CD4-positive, alpha-beta memory T cell (primary cell): ENCODE measurements around the gene ERRFI1. TPM values are rescaled to one million over a fixed set of nuclear protein-coding genes. Genes with fewer than 3 reads are reported as not detected.
"Not testable (repeated sequence)": the region's sequence is repeated elsewhere in the genome, so short reads cannot be mapped to it uniquely, and the experiment has no call there.

Experiments
- CTCF ChIA-PET: fragments of 350-600 bp; sonication (Branson Sonifier 250); formaldehyde crosslinking; loops from one replicate; lab custom pipeline; 2021; ENCODE audit warnings: inconsistent platforms; ENCODE audit not compliant: partially characterized antibody; lab: Charles Lee
- POLR2A ChIA-PET: fragments of 350-600 bp; sonication (Branson Sonifier 250); formaldehyde crosslinking; loops from one replicate; lab custom pipeline; 2021; ENCODE audit not compliant: partially characterized antibody; lab: Charles Lee
- DNase-seq, 5 donors: peaks; one replicate each; pipeline versions ENCODE4 v3.0.0 to v3.0.0-alpha.2; 2020 to 2022; ENCODE audit warnings: mixed read lengths in 1 of 5
- H3K27ac ChIP-seq: one replicate; pipeline ENCODE4 v1.7.0; 2013; ENCODE audit warnings: low read depth, low read length
- H3K27me3 ChIP-seq: 2 replicates; pipeline ENCODE4 v1.7.0; 2013; ENCODE audit warnings: mild to moderate bottlenecking, low read length, moderate library complexity; ENCODE audit not compliant: insufficient read depth
- H3K36me3 ChIP-seq: 2 replicates; pipeline ENCODE4 v1.7.0; 2013; ENCODE audit warnings: mild to moderate bottlenecking, low read length, moderate library complexity; ENCODE audit not compliant: insufficient read depth
- H3K4me1 ChIP-seq: 2 replicates; pipeline ENCODE4 v1.7.0; 2013; ENCODE audit warnings: mild to moderate bottlenecking, low read length, moderate library complexity; ENCODE audit not compliant: insufficient read depth
- H3K4me3 ChIP-seq, 2 donors: one replicate each; pipeline ENCODE4 v1.7.0; 2013; ENCODE audit warnings: low read length in 2 of 2, mild to moderate bottlenecking in 1 of 2
- H3K9me3 ChIP-seq, 2 donors: one replicate each; pipeline ENCODE4 v1.7.0; 2013; ENCODE audit warnings: low read length in 2 of 2, control low read depth in 1 of 2; ENCODE audit not compliant: control insufficient read depth in 1 of 2
- H3K27ac Mint-ChIP-seq, 7 donors: one replicate each; pipeline ENCODE4 v1.8.0; 2020 to 2021; ENCODE audit warnings: mixed read lengths in 7 of 7, mild to moderate bottlenecking in 6 of 7, inconsistent platforms in 3 of 7, moderate library complexity in 3 of 7
- H3K27me3 Mint-ChIP-seq, 2 donors: one replicate each; pipeline ENCODE4 v1.8.0; 2020 to 2021; ENCODE audit warnings: mixed read lengths in 2 of 2
- H3K36me3 Mint-ChIP-seq, 2 donors: one replicate each; pipeline ENCODE4 v1.8.0; 2020 to 2021; ENCODE audit warnings: mixed read lengths in 2 of 2, inconsistent platforms in 1 of 2, mild to moderate bottlenecking in 1 of 2
- H3K4me1 Mint-ChIP-seq, 4 donors: one replicate each; pipeline ENCODE4 v1.8.0; 2020 to 2021; ENCODE audit warnings: mixed read lengths in 4 of 4, mild to moderate bottlenecking in 1 of 4
- H3K4me3 Mint-ChIP-seq, 8 donors: one replicate each; pipeline ENCODE4 v1.8.0; 2020 to 2021; ENCODE audit warnings: mixed read lengths in 8 of 8, mild to moderate bottlenecking in 7 of 8, moderate library complexity in 6 of 8, inconsistent platforms in 3 of 8
- H3K9me3 Mint-ChIP-seq, 8 donors: one replicate each; pipeline ENCODE4 v1.8.0; 2020 to 2021; ENCODE audit warnings: mixed read lengths in 8 of 8, mild to moderate bottlenecking in 5 of 8, inconsistent platforms in 3 of 8, moderate library complexity in 1 of 8
- intact Hi-C: fragments of 100-400 bp; cut with micrococcal nuclease; formaldehyde crosslinking; loops from one replicate; pipeline ENCODE4 v1.15.1; 2023
- polyA plus RNA-seq, 2 donors: library from polyadenylated mRNA; unstranded; fragments of 300-500 nt; fragmentation: Illumina TruSeq; gene quantifications; one replicate each; pipeline ENCODE4 v1.2.3, GENCODE V29; 2021
- total RNA-seq, 2 experiments: library from RNA; stranded (reverse); gene quantifications; one replicate each; pipeline ENCODE4 v1.2.3, GENCODE V29; 2021

ERRFI1 gene
- total and polyA plus RNA-seq, 4 experiments from 2014 or later, result 0.18 to 1.0 (median 0.88) TPM

DNA sequence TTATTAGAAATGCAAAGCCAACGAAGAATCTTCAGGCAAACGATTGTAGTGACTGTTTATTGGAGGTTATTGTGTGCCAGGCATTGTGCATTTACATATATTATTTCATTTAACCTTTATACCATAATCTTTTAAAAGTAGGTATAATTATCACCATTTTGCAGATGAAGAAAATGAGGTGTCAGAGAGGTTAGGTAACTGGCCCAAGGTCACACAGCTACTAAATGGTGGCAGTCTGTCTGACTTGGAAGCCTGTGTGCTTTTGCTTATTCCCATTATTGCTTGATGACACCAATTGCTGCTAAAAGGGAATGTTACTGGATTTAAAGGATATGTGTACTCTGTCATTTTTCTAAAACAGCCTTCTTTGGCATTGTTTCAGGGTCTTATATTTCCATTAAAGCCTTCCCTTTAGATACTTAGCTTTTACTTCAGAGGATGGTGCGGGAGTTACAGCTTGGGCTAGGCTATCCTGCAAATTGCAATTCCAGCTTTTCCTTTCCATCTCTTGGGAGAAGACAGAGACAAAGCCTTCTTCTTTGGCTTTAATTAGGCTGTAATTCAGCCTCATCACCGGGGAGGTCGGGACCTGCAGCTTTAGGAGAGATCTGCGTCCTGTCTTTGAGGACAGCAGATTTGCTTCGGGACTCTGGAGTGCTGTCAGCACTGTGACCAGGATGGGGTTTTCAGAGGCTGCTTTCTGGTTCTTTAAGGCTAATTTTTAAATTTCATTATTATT lies 37.4 kb upstream of the ERRFI1 start:
- Mint-ChIP-seq H3K36me3 (no peaks in the 10 kb centered on the region), H3K4me1 (no peaks in the 10 kb centered on the region)
- intact Hi-C loops, result no loop called here

DNA sequence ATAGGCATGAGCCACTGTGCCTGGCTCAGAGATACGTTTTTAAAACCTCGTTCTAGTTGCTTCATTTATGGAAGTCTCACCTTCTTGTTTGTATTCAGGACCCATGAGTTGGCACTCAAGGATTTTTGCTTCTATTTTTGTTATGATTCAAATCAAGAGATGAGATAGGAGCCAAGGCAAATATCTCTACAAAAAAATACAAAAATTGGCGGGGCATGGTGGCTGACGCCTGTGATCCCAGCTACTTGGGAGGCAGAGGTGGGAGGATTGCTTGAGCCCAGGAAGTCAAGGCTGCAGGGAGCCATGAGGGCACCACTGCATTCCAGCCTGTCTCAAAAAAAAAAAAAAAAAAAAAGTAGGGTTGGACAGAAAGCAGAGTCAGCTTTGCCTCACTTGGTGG lies 36.8 kb upstream of the ERRFI1 start:
- H3K27ac ChIP-seq, result no peak overlapping the region
- no peaks in the 10 kb centered on the region for H3K27me3 ChIP-seq
- POLR2A ChIA-PET, result no interaction called here
- H3K36me3 ChIP-seq, result no peaks in the 10 kb centered on the region
- no peak overlapping the region for H3K4me3 Mint-ChIP-seq
- no peak overlapping the region for H3K27ac Mint-ChIP-seq
- no peaks in the 10 kb centered on the region for H3K4me1 ChIP-seq
- H3K4me3 ChIP-seq, result no peak overlapping the region
- peaks cover 0 to 7% (median under 1%) of the 10 kb centered on the region in 8 donors for H3K9me3 Mint-ChIP-seq
- H3K27me3 Mint-ChIP-seq, result peaks cover 4 to 8% of the 10 kb centered on the region in 2 donors
- CTCF ChIA-PET, result no interaction called here
- H3K36me3 Mint-ChIP-seq, result no peaks in the 10 kb centered on the region
- no peaks in the 10 kb centered on the region for H3K4me1 Mint-ChIP-seq
- H3K9me3 ChIP-seq, result no peaks in the 10 kb centered on the region
- intact Hi-C loops, result no loop called here
- no peak for DNase-seq

More for the DNA sequence above, 37.4 kb upstream of the ERRFI1 start:
- Histone ChIP-seq H3K27me3 (no peaks in the 10 kb centered on the region), H3K27ac (no peak overlapping the region), H3K4me3 (no peak overlapping the region), H3K36me3 (no peaks in the 10 kb centered on the region), H3K9me3 (no peaks in the 10 kb centered on the region), H3K4me1 (no peaks in the 10 kb centered on the region)
- peaks cover 0 to 7% (median under 1%) of the 10 kb centered on the region in 8 donors for H3K9me3 Mint-ChIP-seq
- POLR2A ChIA-PET, result no interaction called here
- CTCF ChIA-PET, result no interaction called here
- H3K27me3 Mint-ChIP-seq, result peaks cover 4 to 7% of the 10 kb centered on the region in 2 donors
- DNase-seq, result no peak
- no peak overlapping the region for H3K4me3 Mint-ChIP-seq
- no peak overlapping the region for H3K27ac Mint-ChIP-seq

DNA sequence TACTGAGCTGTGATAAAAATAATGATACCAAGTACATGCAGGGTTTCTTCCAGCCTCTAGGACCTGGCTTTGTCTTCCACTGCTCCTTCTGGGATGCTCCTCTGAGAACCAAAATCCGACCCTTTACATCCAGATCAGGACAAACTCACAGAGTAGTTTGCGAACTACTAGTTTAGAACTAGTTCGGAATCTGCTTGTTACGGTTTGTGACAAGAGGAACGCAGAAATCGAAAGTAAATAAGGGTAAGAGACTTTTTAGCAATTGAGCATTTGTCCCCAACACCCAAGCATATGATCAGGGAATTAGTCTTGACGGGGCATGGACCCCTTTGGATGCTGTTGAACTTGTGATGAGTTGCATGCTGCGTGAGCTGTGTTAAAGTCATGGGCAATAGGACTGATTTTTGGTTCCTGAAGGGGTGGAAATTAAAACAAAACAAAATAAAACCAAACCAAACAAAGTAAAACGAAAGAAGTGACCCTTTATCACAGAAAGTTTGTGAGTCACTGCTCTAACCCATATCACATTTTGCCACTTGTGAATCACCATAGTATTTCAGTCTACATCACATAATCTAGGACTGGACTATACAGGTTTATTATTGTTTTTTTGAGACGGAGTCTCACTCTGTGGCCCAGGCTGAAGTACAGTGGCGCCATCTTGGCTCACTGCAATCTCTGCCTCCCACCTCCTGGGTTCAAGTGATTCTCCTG lies 35.7 kb upstream of the ERRFI1 start:
- POLR2A ChIA-PET, result no interaction called here

DNA sequence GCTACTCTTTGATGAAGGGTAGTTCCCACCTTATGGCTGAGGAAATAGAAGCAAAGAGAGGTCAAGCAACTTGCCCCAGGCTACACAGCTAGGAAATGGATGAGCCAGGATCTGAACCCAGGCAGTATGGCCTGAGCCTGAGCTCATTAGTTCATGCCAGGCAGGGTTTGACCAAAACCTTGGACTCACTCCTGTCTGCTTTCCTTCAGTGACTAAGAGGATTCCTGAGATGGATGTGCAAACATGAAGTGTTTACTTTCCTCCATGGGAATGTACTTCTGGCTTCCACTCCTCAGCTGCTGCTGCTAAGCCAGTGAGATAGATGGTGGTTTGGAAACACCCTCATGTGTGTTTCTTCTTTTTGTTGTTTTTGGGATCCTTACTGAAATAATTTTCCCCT lies 35.1 kb upstream of the ERRFI1 start:
- no peak overlapping the region for H3K4me3 Mint-ChIP-seq

More for the DNA sequence above, 35.7 kb upstream of the ERRFI1 start:
- no peaks in the 10 kb centered on the region for H3K4me1 Mint-ChIP-seq
- H3K27me3 Mint-ChIP-seq, result peaks cover 4 to 8% of the 10 kb centered on the region in 2 donors
- no peak for DNase-seq
- intact Hi-C loops, result no loop called here
- Histone ChIP-seq H3K36me3 (no peaks in the 10 kb centered on the region), H3K4me3 (no peak overlapping the region), H3K27ac (no peak overlapping the region), H3K4me1 (no peaks in the 10 kb centered on the region), H3K27me3 (no peaks in the 10 kb centered on the region), H3K9me3 (no peaks in the 10 kb centered on the region)
- no peak overlapping the region for H3K4me3 Mint-ChIP-seq
- H3K9me3 Mint-ChIP-seq, result peaks cover 0 to 7% (median under 1%) of the 10 kb centered on the region in 8 donors
- H3K36me3 Mint-ChIP-seq, result no peaks in the 10 kb centered on the region
- no peak overlapping the region for H3K27ac Mint-ChIP-seq
- CTCF ChIA-PET, result no interaction called here

DNA sequence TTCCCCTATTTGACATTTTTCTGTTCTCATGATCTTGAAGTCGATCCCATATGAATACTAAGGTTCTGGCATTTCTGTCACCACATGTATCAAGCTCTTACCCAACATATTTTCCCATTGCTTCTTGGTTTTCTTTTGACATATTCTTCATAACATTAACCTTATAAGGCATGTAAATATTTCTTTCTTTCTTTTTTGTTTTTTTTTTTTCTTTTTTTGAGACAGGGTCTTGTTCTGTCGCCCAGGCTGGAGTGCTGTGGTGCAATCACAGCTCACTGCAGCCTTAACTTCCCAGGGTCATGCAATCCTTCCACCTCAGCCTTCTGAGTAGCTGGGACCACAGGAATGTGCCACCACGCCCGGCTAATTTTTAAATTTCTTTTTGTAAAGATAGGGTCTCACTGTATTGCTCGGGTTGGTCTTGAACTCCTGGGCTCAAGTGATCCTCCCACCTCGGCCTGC lies 33.1 kb upstream of the ERRFI1 start:
- Mint-ChIP-seq H3K27ac (no peak overlapping the region), H3K9me3 (peaks cover 0 to 1% (median 0%) of the 10 kb centered on the region in 8 donors), H3K4me1 (no peaks in the 10 kb centered on the region), H3K4me3 (no peak overlapping the region), H3K36me3 (no peaks in the 10 kb centered on the region), H3K27me3 (peaks cover 0 to 6% of the 10 kb centered on the region in 2 donors)
- no peaks in the 10 kb centered on the region for H3K4me1 ChIP-seq
- ChIA-PET CTCF (no interaction called here), POLR2A (interaction anchor here (0.6 to 1.0 kb wide), 2 partner anchors 29 to 1573 kb away, joined by 3 read pairs; no protein-coding TSS in a partner anchor)
- H3K4me3 ChIP-seq, result no peak overlapping the region
- intact Hi-C loops, result no loop called here
- H3K27ac ChIP-seq, result no peak overlapping the region
- no peak for DNase-seq
- H3K36me3 ChIP-seq, result no peaks in the 10 kb centered on the region
- H3K27me3 ChIP-seq, result no peaks in the 10 kb centered on the region
- H3K9me3 ChIP-seq, result no peaks in the 10 kb centered on the region

More for the DNA sequence above, 35.1 kb upstream of the ERRFI1 start:
- Mint-ChIP-seq H3K4me1 (no peaks in the 10 kb centered on the region), H3K27me3 (peaks cover 3 to 8% of the 10 kb centered on the region in 2 donors), H3K36me3 (no peaks in the 10 kb centered on the region), H3K27ac (no peak overlapping the region), H3K9me3 (peaks cover 0 to 6% (median under 1%) of the 10 kb centered on the region in 8 donors)
- ChIA-PET CTCF (no interaction called here), POLR2A (no interaction called here)
- DNase-seq, result no peak
- H3K9me3 ChIP-seq, result no peaks in the 10 kb centered on the region
- no peak overlapping the region for H3K27ac ChIP-seq
- H3K27me3 ChIP-seq, result no peaks in the 10 kb centered on the region
- no peak overlapping the region for H3K4me3 ChIP-seq
- no peaks in the 10 kb centered on the region for H3K36me3 ChIP-seq
- no peaks in the 10 kb centered on the region for H3K4me1 ChIP-seq
- intact Hi-C loops, result no loop called here

DNA sequence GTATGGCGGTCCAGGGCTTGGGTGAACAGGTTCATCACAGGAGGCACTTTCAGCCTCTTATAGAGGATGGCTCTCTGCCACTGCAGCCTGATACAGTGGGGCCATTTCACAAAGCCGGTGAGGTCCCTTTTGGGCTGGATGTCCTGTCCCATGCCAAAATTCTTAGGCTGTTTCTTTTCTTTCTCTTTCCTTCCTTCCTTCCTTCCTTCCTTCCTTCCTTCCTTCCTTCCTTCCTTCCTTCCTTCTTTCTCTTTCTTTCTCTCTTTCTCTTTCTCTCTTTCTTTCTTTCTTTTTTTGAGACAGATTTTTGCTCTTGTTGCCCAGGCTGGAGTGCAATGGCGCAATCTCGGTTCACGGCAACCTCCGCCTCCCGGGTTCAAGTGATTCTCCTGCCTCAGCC lies 31.7 kb upstream of the ERRFI1 start:
- H3K27me3 Mint-ChIP-seq, H3K36me3 ChIP-seq, POLR2A ChIA-PET, H3K27me3 ChIP-seq, H3K4me1 Mint-ChIP-seq, intact Hi-C loops, H3K4me1 ChIP-seq, H3K4me3 ChIP-seq, DNase-seq, H3K36me3 Mint-ChIP-seq, H3K9me3 Mint-ChIP-seq, H3K9me3 ChIP-seq, H3K27ac ChIP-seq, CTCF ChIA-PET, H3K4me3 Mint-ChIP-seq: not testable (repeated sequence)
- peak overlapping the region in 1 of 7 donors; percentile 35 for H3K27ac Mint-ChIP-seq

DNA sequence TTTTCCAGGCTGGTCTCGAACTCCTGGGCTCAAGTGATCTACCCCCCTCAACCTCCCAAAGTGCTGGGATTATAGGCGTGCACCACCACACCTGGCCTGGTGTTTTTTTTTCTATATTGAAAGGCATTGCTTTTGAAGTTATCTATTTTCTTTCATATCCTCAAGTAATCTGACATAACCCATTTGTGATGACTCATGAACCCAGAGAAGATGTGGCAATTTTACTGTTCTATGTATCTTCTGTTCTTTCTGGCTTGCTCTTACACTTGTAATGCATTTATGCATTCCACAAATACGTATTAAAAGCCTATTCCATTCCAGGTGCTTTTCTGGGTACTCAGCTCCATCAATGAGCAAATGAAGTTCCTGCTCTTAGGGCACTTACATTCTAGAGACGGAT lies 29.9 kb upstream of the ERRFI1 start:
- Mint-ChIP-seq H3K36me3 (no peaks in the 10 kb centered on the region), H3K4me3 (no peak overlapping the region), H3K9me3 (peaks cover 0 to 2% (median 0%) of the 10 kb centered on the region in 8 donors), H3K27ac (peak overlapping the region in 1 of 7 donors; percentile 47), H3K27me3 (peaks cover 0 to 2% of the 10 kb centered on the region in 2 donors), H3K4me1 (no peaks in the 10 kb centered on the region)
- H3K36me3 ChIP-seq, result no peaks in the 10 kb centered on the region
- CTCF ChIA-PET, result interaction anchor here (1.0 kb wide), 1 partner anchor 39 kb away, joined by 3 read pairs; no protein-coding TSS in a partner anchor
- H3K9me3 ChIP-seq, result no peaks in the 10 kb centered on the region
- POLR2A ChIA-PET, result no interaction called here
- H3K27me3 ChIP-seq, result no peaks in the 10 kb centered on the region
- no peaks in the 10 kb centered on the region for H3K4me1 ChIP-seq
- H3K27ac ChIP-seq, result no peak overlapping the region
- DNase-seq, result no peak
- no peak overlapping the region for H3K4me3 ChIP-seq
- intact Hi-C loops, result no loop called here
